GM12892 (cell line): ENCODE results near the gene STYX.
A peak's percentile ranks its signal among the peaks of the same experiment; 100 is the strongest.
"Not testable (repeated sequence)": the region's sequence is repeated elsewhere in the genome, so short reads cannot be mapped to it uniquely, and the experiment has no call there.

Experiments used
- DNase-seq: peaks from one replicate; pipeline ENCODE4 v3.0.0; 2011; ENCODE audit not compliant: insufficient read length
- FAIRE-seq: peaks from 2 replicates; lab custom pipeline; 2011; peaks lifted over from hg19 to GRCh38; lab: Jason Lieb, UNC
- POLR2A ChIP-seq: IDR thresholded peaks from 2 replicates; pipeline ENCODE4 v1.6.1; 2011; ENCODE audit warnings: low read depth, low read length, control low read depth
- POLR2AphosphoS5 ChIP-seq: IDR thresholded peaks from 2 replicates; pipeline ENCODE4 v1.6.1; 2011; ENCODE audit warnings: low read depth, low read length, control low read depth
- TAF1 ChIP-seq: IDR thresholded peaks from 2 replicates; pipeline ENCODE4 v1.6.1; 2011; ENCODE audit warnings: low read depth, mild to moderate bottlenecking, control low read depth, low read length, borderline replicate concordance

Gene STYX

DNA sequence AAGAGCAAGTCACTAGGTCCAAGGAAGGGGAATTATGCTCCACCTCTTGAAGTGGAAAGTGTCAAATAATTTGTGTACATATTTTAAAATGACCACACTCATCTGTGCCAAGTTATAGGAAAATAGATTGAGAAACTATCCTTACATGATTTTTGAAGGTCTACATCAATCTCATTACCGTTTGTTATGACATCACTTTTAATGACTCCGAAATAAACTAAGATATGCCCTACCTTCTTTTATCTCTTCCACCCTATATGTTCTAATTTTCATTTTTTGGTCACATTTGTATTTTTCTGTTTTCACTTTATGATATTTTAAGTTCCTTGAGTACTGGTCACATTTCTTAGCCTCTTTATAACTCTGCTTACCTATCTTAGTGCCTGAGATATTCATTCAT lies 26.3 kb upstream of the STYX start:
- FAIRE-seq (no peak), DNase-seq (no peak)
- TF ChIP-seq POLR2A (no peak), POLR2AphosphoS5 (no peak), TAF1 (no peak)

DNA sequence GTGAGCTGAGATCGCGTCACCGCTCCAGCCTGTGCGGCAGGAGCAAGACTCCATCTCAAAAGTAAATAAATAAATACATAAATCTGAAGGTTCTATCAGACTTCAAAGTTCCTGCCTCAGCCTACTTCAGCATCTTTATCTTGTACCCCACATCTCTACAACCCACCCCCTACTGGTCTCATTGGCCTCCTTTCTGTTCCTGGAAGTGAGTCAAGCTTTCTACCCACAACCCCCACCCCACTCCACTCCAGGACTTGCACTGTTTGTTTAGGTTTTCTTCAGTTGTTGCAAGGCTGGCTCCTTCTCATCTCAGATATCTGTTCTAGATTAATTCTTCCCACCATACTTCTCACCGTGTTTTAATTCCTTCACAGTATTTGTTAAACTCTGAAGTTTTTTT lies 23.7 kb upstream of the STYX start:
- DNase-seq, result no peak
- FAIRE-seq, result no peak
- TF ChIP-seq POLR2A (no peak), TAF1 (no peak), POLR2AphosphoS5 (no peak)

DNA sequence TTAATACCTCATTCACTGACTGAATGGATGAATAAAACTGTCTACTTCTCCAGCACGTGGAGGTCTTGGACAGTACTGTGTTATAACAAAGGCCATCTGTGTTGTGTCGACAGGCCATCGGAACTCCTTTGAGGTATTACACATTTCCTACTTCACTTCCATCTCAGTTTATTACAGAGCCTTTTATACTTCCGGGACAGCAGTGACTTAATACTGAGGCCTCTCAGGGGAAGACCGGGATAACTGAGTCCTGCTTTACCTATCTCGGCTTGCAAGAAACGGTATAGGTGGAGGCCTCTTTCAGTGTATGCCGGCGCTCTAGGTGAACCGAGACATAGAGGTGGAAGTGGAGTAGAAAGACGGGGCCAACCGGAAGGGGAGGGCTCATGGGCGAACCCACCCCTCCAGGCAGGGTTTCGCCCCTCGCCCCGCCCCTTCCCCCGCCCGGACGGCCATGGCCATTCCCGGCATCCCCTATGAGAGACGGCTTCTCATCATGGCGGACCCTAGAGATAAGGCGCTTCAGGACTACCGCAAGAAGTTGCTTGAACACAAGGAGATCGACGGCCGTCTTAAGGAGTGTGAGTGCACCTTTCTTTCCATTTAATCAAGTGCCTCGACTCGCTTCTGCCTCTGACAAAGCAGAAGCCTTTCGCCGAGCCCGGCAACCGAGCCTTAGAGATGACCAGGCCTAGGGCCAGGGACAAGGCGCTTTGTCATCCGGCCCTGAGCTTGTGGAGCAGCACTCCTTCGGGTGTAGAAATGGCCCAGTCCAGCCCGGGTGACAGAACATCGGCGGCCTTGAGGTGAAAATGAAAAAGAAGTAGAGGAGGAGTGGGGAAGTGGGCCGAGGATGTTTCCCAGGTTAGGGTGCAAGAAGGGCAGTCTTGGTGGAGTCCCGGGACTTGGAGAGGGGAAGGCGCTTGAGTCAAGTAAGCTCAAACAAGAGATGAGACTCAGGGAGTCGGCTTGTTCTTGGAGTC lies 23.0 kb upstream of the STYX start, which contains the start of gene PSMC6:
Gene PSMC6, plus strand, starts transcription at position 477 of the 983 bp plus-strand sequence. Its CDS starts 20 bp downstream, at position 497.
- DNase-seq (peak; percentile 78), FAIRE-seq (peak; percentile 100)
- TF ChIP-seq POLR2A (peak; percentile 84), TAF1 (peak; percentile 87; the same call in 1 of the 2 replicates), POLR2AphosphoS5 (peak; percentile 84)

DNA sequence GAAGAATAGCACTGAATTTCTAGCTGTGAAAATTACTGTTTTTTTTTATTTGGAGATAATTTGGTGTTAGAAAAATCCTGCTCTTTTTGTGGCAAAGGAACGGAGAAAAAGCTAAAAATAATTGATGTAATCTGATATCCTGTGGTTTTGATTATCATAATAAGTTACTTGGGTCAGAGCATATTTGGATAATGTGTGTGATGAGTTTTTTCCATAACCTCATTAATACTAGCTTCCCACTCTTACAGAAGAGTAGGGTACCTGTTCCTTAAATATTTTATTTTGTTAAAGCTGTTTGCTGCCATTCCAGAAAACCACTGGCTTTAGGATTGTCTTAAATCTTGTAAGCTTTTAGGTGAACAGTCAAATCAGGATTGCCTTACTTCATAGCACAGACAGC lies 18.3 kb upstream of the STYX start:
- DNase-seq, result no peak
- FAIRE-seq, result no peak
- no peak for TF ChIP-seq POLR2AphosphoS5
- no peak for TF ChIP-seq TAF1
- TF ChIP-seq POLR2A, result no peak

DNA sequence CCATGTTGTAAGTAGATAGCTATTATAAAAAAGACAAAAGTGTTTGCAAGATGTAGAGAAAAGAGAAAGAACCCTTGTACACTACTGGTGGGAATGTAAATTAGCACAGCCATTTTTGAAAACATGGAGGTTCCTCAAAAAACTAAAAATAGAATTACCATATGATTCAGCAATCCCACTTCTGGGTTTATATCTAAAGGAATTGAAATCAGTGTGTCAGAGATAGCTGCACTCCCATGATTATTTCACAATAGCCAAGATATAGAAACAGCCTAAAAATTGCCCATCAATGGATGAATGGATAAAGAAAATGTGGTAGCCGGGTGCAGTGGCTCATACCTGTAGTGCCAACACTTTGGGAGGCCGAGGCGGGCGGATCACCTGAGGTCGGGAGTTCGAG lies 13.8 kb upstream of the STYX start:
- DNase-seq (no peak), FAIRE-seq (peak; percentile 33)
- TF ChIP-seq TAF1 (no peak), POLR2A (no peak)

DNA sequence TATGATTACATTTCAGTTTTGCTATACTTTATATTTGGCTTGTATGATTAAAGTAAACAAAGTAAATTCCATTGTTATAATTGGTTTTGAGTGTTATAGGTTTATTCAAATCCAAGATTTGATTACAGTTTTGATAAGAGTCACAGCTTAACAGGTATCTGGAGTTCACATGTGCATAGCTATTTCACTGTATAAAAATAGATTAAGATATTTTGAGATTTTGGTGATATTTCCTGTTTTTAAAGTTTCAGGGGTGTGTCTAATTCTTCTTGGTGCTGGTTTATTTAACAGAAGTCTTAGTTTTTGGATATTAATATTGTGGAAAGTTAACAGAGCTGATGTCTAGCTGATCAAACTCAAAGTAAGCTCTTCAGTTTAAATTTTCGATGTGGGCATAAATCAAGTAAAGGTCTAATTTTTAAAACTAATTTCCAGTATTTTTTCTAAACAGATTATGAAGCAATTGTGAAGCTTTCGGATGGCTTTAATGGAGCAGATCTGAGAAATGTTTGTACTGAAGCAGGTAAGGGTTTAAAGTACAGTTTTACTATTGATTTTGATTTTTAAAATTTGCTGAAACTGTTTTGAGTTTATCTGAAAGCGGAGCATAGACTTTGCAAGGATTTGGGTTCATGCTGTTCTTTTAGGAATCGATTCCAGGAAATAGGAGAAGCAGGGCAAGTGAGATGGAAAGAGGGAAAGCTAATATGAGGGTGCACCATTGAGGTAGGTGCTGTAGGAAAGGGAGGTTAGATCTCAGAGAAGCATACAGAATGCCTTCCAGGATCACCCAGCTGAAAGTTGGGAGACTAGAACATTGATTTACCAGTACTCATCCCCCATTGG lies 6.2 kb upstream of the STYX start:
- DNase-seq (no peak), FAIRE-seq (no peak)
- TF ChIP-seq TAF1, result no peak
- TF ChIP-seq POLR2AphosphoS5, result no peak
- TF ChIP-seq POLR2A, result no peak

DNA sequence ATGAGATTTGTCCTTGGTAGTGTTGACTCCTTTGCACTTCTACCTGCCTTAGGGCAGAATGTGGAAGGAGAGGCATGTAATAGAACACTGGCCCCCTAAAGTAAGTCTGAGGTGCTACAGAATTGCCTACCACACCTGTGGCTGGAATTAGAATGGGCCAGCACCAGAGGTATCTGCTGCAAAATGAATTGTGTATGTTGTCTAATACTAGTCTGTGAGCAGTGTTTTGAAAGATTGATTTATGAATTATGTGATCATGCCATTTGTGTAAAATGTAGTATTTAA lies 5.7 kb upstream of the STYX start:
- DNase-seq (no peak), FAIRE-seq (no peak)
- TF ChIP-seq POLR2AphosphoS5 (no peak), POLR2A (no peak), TAF1 (no peak)

DNA sequence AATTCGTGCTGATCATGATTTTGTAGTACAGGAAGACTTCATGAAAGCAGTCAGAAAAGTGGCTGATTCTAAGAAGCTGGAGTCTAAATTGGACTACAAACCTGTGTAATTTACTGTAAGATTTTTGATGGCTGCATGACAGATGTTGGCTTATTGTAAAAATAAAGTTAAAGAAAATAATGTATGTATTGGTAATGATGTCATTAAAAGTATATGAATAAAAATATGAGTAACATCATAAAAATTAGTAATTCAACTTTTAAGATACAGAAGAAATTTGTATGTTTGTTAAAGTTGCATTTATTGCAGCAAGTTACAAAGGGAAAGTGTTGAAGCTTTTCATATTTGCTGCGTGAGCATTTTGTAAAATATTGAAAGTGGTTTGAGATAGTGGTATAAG lies 2.5 kb upstream of the STYX start:
- FAIRE-seq, DNase-seq: not testable (repeated sequence)

DNA sequence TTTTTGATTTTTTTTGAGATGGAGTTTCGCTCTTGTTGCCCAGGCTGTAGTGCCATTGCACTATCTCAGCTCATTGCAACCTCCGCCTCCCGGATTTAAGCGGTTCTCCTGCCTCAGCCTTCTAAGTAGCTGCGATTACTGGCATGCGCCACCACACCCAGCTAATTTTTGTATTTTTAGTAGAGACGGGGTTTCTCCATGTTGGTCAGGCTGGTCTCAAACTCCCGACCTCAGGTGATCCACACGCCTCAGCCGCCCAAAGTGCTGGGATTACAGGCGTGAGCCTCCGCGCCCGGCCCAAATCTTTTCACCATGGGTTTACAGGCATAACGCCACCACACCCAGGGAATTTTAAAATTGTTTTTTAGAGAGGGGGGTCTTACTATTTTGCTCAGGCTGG lies 931 bp upstream of the STYX start:
- not testable (repeated sequence) for DNase-seq, FAIRE-seq

DNA sequence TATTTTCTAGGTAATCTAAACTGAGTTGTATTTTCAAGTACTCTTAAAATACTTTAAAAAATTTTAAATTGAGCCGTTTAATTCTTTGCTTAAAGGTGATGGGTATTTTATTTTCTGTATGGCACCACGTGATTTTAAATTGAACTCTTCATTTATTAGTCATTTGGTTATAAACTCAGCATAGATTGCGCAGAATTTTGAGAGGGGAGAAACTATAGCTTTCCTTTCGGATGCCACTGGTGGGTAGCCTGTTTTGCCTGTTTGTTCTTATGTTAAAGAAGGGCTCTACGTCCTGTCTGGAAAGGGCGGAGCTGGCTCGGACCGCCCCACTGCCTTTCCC lies 411 bp upstream of the STYX start:
- FAIRE-seq, result no peak
- TF ChIP-seq TAF1, result no peak
- no peak for DNase-seq

DNA sequence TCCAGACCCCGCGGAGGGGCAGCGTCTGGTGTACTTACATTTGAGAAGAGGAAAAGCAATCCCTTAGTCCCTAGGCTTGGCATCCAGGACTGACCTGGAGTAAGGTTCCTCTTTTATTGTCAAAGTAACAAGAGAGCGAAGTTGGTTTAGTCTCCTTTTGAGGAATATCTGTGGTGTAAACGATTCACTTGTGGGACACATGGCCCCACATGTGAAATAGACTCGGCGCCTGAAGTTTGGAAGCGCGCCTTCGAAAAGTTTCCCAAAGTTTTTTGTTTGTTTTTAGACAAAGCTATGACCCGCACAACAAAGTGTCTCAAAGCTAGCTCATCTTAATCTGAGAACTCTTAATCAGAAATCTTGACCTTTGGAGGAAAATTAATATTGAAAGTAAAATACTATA lies 744 bp downstream of the STYX start:
- DNase-seq, result no peak
- no peak for FAIRE-seq

DNA sequence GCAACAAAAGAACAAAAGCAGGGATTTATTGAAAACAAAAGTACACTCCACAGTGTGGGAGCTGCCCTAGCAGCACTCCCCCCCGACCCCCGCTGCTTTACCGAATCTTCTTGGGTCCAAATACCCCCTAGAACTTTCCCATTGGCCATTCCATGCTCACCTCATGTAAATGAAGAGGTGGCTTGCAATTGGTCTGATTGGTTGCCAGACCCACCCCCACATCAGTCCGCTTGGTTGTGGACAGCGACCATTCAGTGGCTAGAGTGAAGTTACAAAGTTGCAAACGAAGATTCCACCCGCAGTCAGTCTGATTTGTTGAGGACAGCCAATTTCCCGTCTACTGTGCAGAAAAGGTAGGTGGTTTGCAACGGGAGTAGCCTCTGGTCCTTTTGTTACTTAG lies 3.9 kb downstream of the STYX start:
- TF ChIP-seq TAF1 (no peak), POLR2AphosphoS5 (no peak), POLR2A (no peak)
- FAIRE-seq (peak; percentile 21), DNase-seq (no peak)

More for the DNA sequence above, 744 bp downstream of the STYX start:
- no peak for TF ChIP-seq POLR2AphosphoS5
- no peak for TF ChIP-seq POLR2A
- TF ChIP-seq TAF1, result no peak

DNA sequence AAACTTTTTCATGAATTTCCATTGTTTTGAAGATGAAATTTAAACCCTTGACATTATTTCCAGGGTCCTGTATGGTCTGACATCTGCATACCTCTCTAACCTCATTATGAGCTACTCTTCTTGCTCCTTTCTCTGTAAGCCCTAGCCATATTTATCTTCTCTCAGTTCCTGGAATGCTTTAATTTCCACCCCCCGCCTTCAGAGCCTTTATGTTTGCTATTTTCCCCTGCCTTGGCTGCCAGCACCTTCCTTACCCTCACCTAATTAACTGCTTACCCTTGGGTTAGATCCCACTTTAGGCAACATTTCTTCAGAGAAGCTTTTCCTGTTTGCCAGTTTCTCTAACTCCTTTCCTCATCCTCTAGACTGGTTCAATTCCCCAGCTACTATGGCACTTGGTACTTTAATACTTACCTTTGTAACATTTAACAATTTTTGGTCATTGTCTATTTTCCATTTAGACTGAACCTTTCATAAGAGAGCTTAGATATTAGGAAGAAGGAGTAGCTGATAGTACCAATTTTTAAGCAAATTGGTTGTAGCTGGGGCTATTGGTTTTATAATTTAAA lies 6.0 kb downstream of the STYX start:
- FAIRE-seq (no peak), DNase-seq (no peak)
- TF ChIP-seq POLR2A (no peak), TAF1 (no peak), POLR2AphosphoS5 (no peak)
